ENCODE results near the gene STAM.

Gene STAM

GRCh38 chr10:17751781-17752445 lies 108.0 kb downstream of the STAM start, which contains the start of gene TMEM236:
Gene TMEM236 (plus strand): TSS chr10:17752201. CDS start chr10:17752296, 95 bp downstream.
- no peak within 1 kb of the TSS for H3K4me2 ChIP-seq (ENCODE audit: low read length)
- WGBS (ENCODE audit: extremely low coverage, insufficient coverage, insufficient read length), result no CpG with 5 or more reads among the region's 9 CpGs
- H3K79me2 ChIP-seq (ENCODE audit: control insufficient read depth, insufficient read depth, low read length, poor library complexity), result no peaks in the 10 kb centered on the region
- no peaks in the 10 kb centered on the region for H3K4me1 ChIP-seq (ENCODE audit: control insufficient read depth in 1 of 2, insufficient read depth in 2 of 2, low read length in 2 of 2)
- H3K4me3 ChIP-seq (ENCODE audit: low read depth, low read length), result no peak within 1 kb of the TSS
- no peak within 1 kb of the TSS for H3K23ac ChIP-seq (ENCODE audit: low read length)
- no peak for DNase-seq
- no peak within 1 kb of the TSS for H4K12ac ChIP-seq (ENCODE audit: low read depth, low read length)
- no peak within 1 kb of the TSS for H3K4ac ChIP-seq (ENCODE audit: low read depth, low read length)
- H4K91ac ChIP-seq (ENCODE audit: low read depth, low read length), result no peak within 1 kb of the TSS
- H2AFZ ChIP-seq (ENCODE audit: insufficient read depth, low read length, poor library complexity), result no peak within 1 kb of the TSS
- H3K27ac ChIP-seq (ENCODE audit: low read depth, low read length), result no peak within 1 kb of the TSS
- H3K9ac ChIP-seq (ENCODE audit: low read length), result no peak within 1 kb of the TSS
- no peak within 1 kb of the TSS for H3K18ac ChIP-seq (ENCODE audit: low read length)
- no peaks in the 10 kb centered on the region for H3K79me1 ChIP-seq (ENCODE audit: low read length)
- H4K8ac ChIP-seq (ENCODE audit: low read depth, low read length), result no peak within 1 kb of the TSS
- H2AK5ac ChIP-seq (ENCODE audit: low read length), result no peak within 1 kb of the TSS
- H3K36me3 ChIP-seq (ENCODE audit: control insufficient read depth in 1 of 2, insufficient read depth in 2 of 2, low read length in 2 of 2), result no peaks in the 10 kb centered on the region
- H3K27me3 ChIP-seq (ENCODE audit: insufficient read depth, low read length), result no peaks in the 10 kb centered on the region
- H2BK120ac ChIP-seq (ENCODE audit: insufficient read depth, low read length, poor library complexity), result no peak within 1 kb of the TSS
- H3K14ac ChIP-seq (ENCODE audit: low read length), result no peak within 1 kb of the TSS
- H2BK5ac ChIP-seq (ENCODE audit: low read depth, low read length, poor library complexity), result no peak within 1 kb of the TSS
- no peak within 1 kb of the TSS for H2BK12ac ChIP-seq (ENCODE audit: low read length)
- H3K9me3 ChIP-seq (ENCODE audit: insufficient read depth, low read depth, low read length), result no peaks in the 10 kb centered on the region

DNA sequence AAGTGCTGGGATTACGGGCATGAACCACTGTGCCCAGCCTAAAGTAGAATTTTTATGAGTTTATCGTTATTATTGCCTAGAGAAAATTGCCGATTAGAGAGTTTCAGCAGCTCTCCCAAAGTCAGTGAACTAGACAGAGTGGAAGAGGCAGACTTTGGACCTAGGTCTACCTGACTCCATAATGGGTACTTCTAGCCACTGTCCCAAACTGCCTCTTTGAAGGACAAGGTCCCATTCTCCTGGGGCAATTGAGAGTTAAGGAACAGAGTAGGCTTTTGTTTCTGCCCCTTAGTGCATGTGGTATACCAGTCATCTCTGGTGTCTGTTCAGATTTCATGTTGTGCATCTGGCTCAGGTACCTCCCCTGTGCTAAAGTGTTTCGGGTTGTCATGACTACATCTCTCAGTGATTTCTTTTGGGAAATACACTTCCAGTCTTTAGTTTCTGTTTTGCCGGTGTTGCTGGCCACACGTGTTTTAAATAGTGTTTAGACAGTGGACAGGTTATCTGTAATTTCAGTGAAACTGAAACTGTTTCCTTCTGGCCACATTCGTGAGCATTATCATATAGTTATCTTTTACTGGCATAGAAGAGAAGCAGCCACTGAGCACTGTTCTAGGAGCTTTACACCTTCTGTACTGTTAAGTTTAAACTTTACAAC lies 112.7 kb downstream of the STAM start:
- Histone ChIP-seq H3K27ac (ENCODE audit: low read depth, low read length) (no peak overlapping the region), H3K79me2 (ENCODE audit: control insufficient read depth, insufficient read depth, low read length, poor library complexity) (no peaks in the 10 kb centered on the region), H4K12ac (ENCODE audit: low read depth, low read length) (no peak overlapping the region), H2AK5ac (ENCODE audit: low read length) (no peak overlapping the region), H4K91ac (ENCODE audit: low read depth, low read length) (no peak overlapping the region), H2AFZ (ENCODE audit: insufficient read depth, low read length, poor library complexity) (no peak overlapping the region), H2BK120ac (ENCODE audit: insufficient read depth, low read length, poor library complexity) (no peak overlapping the region), H3K23ac (ENCODE audit: low read length) (peak overlapping the region; percentile 17), H3K4me1 (ENCODE audit: control insufficient read depth in 1 of 2, insufficient read depth in 2 of 2, low read length in 2 of 2) (no peaks in the 10 kb centered on the region), H4K8ac (ENCODE audit: low read depth, low read length) (no peak overlapping the region), H3K27me3 (ENCODE audit: insufficient read depth, low read length) (no peaks in the 10 kb centered on the region), H3K79me1 (ENCODE audit: low read length) (no peaks in the 10 kb centered on the region), H3K36me3 (ENCODE audit: control insufficient read depth in 1 of 2, insufficient read depth in 2 of 2, low read length in 2 of 2) (no peaks in the 10 kb centered on the region), H3K14ac (ENCODE audit: low read length) (no peak overlapping the region), H3K4me3 (ENCODE audit: low read depth, low read length) (no peak overlapping the region), H2BK12ac (ENCODE audit: low read length) (no peak overlapping the region), H3K9ac (ENCODE audit: low read length) (no peak overlapping the region), H2BK5ac (ENCODE audit: low read depth, low read length, poor library complexity) (no peak overlapping the region), H3K9me3 (ENCODE audit: insufficient read depth, low read depth, low read length) (no peaks in the 10 kb centered on the region), H3K4me2 (ENCODE audit: low read length) (no peak overlapping the region), H3K4ac (ENCODE audit: low read depth, low read length) (no peak overlapping the region), H3K18ac (ENCODE audit: low read length) (no peak overlapping the region)
- peak in 1 of 2 donors; percentile 47 for DNase-seq
- no CpG with 5 or more reads among the region's 7 CpGs for WGBS (ENCODE audit: extremely low coverage, insufficient coverage, insufficient read length)

- no CpG with 5 or more reads among the region's 2 CpGs for WGBS (ENCODE audit: extremely low coverage, insufficient coverage, insufficient read length)
- H3K4me1 ChIP-seq (ENCODE audit: control insufficient read depth in 1 of 2, insufficient read depth in 2 of 2, low read length in 2 of 2), result no peaks in the 10 kb centered on the region
- no peak overlapping the region for H3K14ac ChIP-seq (ENCODE audit: low read length)
- H3K4ac ChIP-seq (ENCODE audit: low read depth, low read length), result no peak overlapping the region
- H3K4me2 ChIP-seq (ENCODE audit: low read length), result no peak overlapping the region
- no peaks in the 10 kb centered on the region for H3K79me1 ChIP-seq (ENCODE audit: low read length)
- no peak overlapping the region for H3K9ac ChIP-seq (ENCODE audit: low read length)
- no peak overlapping the region for H2BK12ac ChIP-seq (ENCODE audit: low read length)
- no peak overlapping the region for H2BK5ac ChIP-seq (ENCODE audit: low read depth, low read length, poor library complexity)
- H2AK5ac ChIP-seq (ENCODE audit: low read length), result no peak overlapping the region
- H3K9me3 ChIP-seq (ENCODE audit: insufficient read depth, low read depth, low read length), result no peaks in the 10 kb centered on the region
- no peak for DNase-seq
- no peak overlapping the region for H4K8ac ChIP-seq (ENCODE audit: low read depth, low read length)
- no peaks in the 10 kb centered on the region for H3K79me2 ChIP-seq (ENCODE audit: control insufficient read depth, insufficient read depth, low read length, poor library complexity)
- H4K91ac ChIP-seq (ENCODE audit: low read depth, low read length), result no peak overlapping the region
- H4K12ac ChIP-seq (ENCODE audit: low read depth, low read length), result no peak overlapping the region
- no peak overlapping the region for H2AFZ ChIP-seq (ENCODE audit: insufficient read depth, low read length, poor library complexity)
- H3K23ac ChIP-seq (ENCODE audit: low read length), result no peak overlapping the region
- H3K27ac ChIP-seq (ENCODE audit: low read depth, low read length), result no peak overlapping the region
- no peak overlapping the region for H2BK120ac ChIP-seq (ENCODE audit: insufficient read depth, low read length, poor library complexity)
- no peaks in the 10 kb centered on the region for H3K36me3 ChIP-seq (ENCODE audit: control insufficient read depth in 1 of 2, insufficient read depth in 2 of 2, low read length in 2 of 2)
- H3K4me3 ChIP-seq (ENCODE audit: low read depth, low read length), result no peak overlapping the region
- H3K18ac ChIP-seq (ENCODE audit: low read length), result no peak overlapping the region
- no peaks in the 10 kb centered on the region for H3K27me3 ChIP-seq (ENCODE audit: insufficient read depth, low read length)
Observed at GRCh38 chr10:17758200-17758599, 114.2 kb downstream of the STAM start.

- Histone ChIP-seq H3K14ac (ENCODE audit: low read length) (no peak overlapping the region), H3K36me3 (ENCODE audit: control insufficient read depth in 1 of 2, insufficient read depth in 2 of 2, low read length in 2 of 2) (no peaks in the 10 kb centered on the region), H3K4me1 (ENCODE audit: control insufficient read depth in 1 of 2, insufficient read depth in 2 of 2, low read length in 2 of 2) (no peaks in the 10 kb centered on the region), H2AFZ (ENCODE audit: insufficient read depth, low read length, poor library complexity) (no peak overlapping the region), H3K4ac (ENCODE audit: low read depth, low read length) (no peak overlapping the region), H2BK12ac (ENCODE audit: low read length) (no peak overlapping the region), H3K9ac (ENCODE audit: low read length) (no peak overlapping the region), H4K91ac (ENCODE audit: low read depth, low read length) (no peak overlapping the region), H4K12ac (ENCODE audit: low read depth, low read length) (no peak overlapping the region), H3K9me3 (ENCODE audit: insufficient read depth, low read depth, low read length) (no peaks in the 10 kb centered on the region), H3K4me3 (ENCODE audit: low read depth, low read length) (no peak overlapping the region), H2BK5ac (ENCODE audit: low read depth, low read length, poor library complexity) (no peak overlapping the region), H3K18ac (ENCODE audit: low read length) (no peak overlapping the region), H3K79me1 (ENCODE audit: low read length) (no peaks in the 10 kb centered on the region), H3K27ac (ENCODE audit: low read depth, low read length) (no peak overlapping the region), H2BK120ac (ENCODE audit: insufficient read depth, low read length, poor library complexity) (no peak overlapping the region), H3K4me2 (ENCODE audit: low read length) (no peak overlapping the region), H3K27me3 (ENCODE audit: insufficient read depth, low read length) (no peaks in the 10 kb centered on the region), H4K8ac (ENCODE audit: low read depth, low read length) (no peak overlapping the region), H3K23ac (ENCODE audit: low read length) (no peak overlapping the region), H3K79me2 (ENCODE audit: control insufficient read depth, insufficient read depth, low read length, poor library complexity) (no peaks in the 10 kb centered on the region), H2AK5ac (ENCODE audit: low read length) (no peak overlapping the region)
- no peak for DNase-seq
Observed at GRCh38 chr10:17758896-17759295, 114.9 kb downstream of the STAM start.

All from trophoblast cell (in vitro differentiated cells and primary cell).